Measurements from ENCODE around the gene NPIPA5.
"Not testable (repeated sequence)": the region's sequence is repeated elsewhere in the genome, so short reads cannot be mapped to it uniquely, and the experiment has no call there.

The NPIPA5 gene

GRCh38 chr16:15378194-15378593 is at the start of gene NPIPA5:
NPIPA5 (minus strand) TSS chr16:15378294; CDS start chr16:15378294, 0 bp downstream.
- H3K36me3 Mint-ChIP-seq; ATAC-seq (replicated peaks); H3K9me3 Mint-ChIP-seq; H3K4me1 Mint-ChIP-seq; H3K27ac Mint-ChIP-seq; H3K4me3 Mint-ChIP-seq; DNase-seq; H3K27me3 Mint-ChIP-seq: not testable (repeated sequence)

GRCh38 chr16:15427648-15428239 is 49.6 kb upstream of the NPIPA5 start:
- no peak overlapping the region for H3K27ac Mint-ChIP-seq

GRCh38 chr16:15426796-15427195 is 48.7 kb upstream of the NPIPA5 start:
- H3K9me3 Mint-ChIP-seq, result no peaks in the 10 kb centered on the region

More at GRCh38 chr16:15427648-15428239, 49.6 kb upstream of the NPIPA5 start:
- Mint-ChIP-seq H3K4me1 (no peaks in the 10 kb centered on the region), H3K4me3 (no peak overlapping the region), H3K27me3 (peaks cover 7 to 19% of the 10 kb centered on the region in 2 donors), H3K9me3 (no peaks in the 10 kb centered on the region), H3K36me3 (no peaks in the 10 kb centered on the region)
- ATAC-seq (replicated peaks) (peak; percentile 74), DNase-seq (no peak)

GRCh38 chr16:15425861-15426260 is 47.8 kb upstream of the NPIPA5 start:
- DNase-seq (no peak), ATAC-seq (replicated peaks) (no peak)
- Mint-ChIP-seq H3K4me1 (no peaks in the 10 kb centered on the region), H3K9me3 (no peaks in the 10 kb centered on the region), H3K36me3 (no peaks in the 10 kb centered on the region), H3K4me3 (no peak overlapping the region), H3K27me3 (peaks cover 12 to 19% of the 10 kb centered on the region in 2 donors), H3K27ac (no peak overlapping the region)

More at GRCh38 chr16:15426796-15427195, 48.7 kb upstream of the NPIPA5 start:
- no peak for ATAC-seq (replicated peaks)
- H3K27ac Mint-ChIP-seq, result no peak overlapping the region
- H3K4me1 Mint-ChIP-seq, result no peaks in the 10 kb centered on the region
- no peak overlapping the region for H3K4me3 Mint-ChIP-seq
- DNase-seq, result no peak
- peaks cover 7 to 19% of the 10 kb centered on the region in 2 donors for H3K27me3 Mint-ChIP-seq
- H3K36me3 Mint-ChIP-seq, result no peaks in the 10 kb centered on the region

GRCh38 chr16:15422222-15422621 is 44.1 kb upstream of the NPIPA5 start:
- Mint-ChIP-seq H3K27me3 (peaks cover 12 to 19% of the 10 kb centered on the region in 2 donors), H3K9me3 (no peaks in the 10 kb centered on the region), H3K36me3 (no peaks in the 10 kb centered on the region), H3K4me1 (no peaks in the 10 kb centered on the region), H3K4me3 (no peak overlapping the region), H3K27ac (no peak overlapping the region)
- ATAC-seq (replicated peaks) (no peak), DNase-seq (no peak)

- H3K27ac Mint-ChIP-seq; H3K4me3 Mint-ChIP-seq; H3K9me3 Mint-ChIP-seq; H3K36me3 Mint-ChIP-seq; DNase-seq; ATAC-seq (replicated peaks); H3K4me1 Mint-ChIP-seq: not testable (repeated sequence)
- H3K27me3 Mint-ChIP-seq, result peaks cover 12 to 17% of the 10 kb centered on the region in 2 donors
Observed at GRCh38 chr16:15421696-15422095, 43.6 kb upstream of the NPIPA5 start.

- Mint-ChIP-seq H3K36me3 (no peaks in the 10 kb centered on the region), H3K9me3 (no peaks in the 10 kb centered on the region), H3K27ac (no peak overlapping the region), H3K4me3 (no peak overlapping the region), H3K4me1 (no peaks in the 10 kb centered on the region), H3K27me3 (peaks cover 7 to 9% of the 10 kb centered on the region in 2 donors)
- DNase-seq, result no peak
- ATAC-seq (replicated peaks), result no peak
Observed at GRCh38 chr16:15418206-15418605, 40.1 kb upstream of the NPIPA5 start.

GRCh38 chr16:15417197-15417596 is 39.1 kb upstream of the NPIPA5 start:
- Mint-ChIP-seq H3K27me3 (peaks cover 7 to 9% of the 10 kb centered on the region in 2 donors), H3K4me1 (no peaks in the 10 kb centered on the region), H3K36me3 (no peaks in the 10 kb centered on the region), H3K27ac (no peak overlapping the region), H3K9me3 (no peaks in the 10 kb centered on the region), H3K4me3 (no peak overlapping the region)
- ATAC-seq (replicated peaks), result no peak
- DNase-seq, result no peak

GRCh38 chr16:15415511-15415985 is 37.5 kb upstream of the NPIPA5 start:
- DNase-seq (no peak), ATAC-seq (replicated peaks) (no peak)
- Mint-ChIP-seq H3K9me3 (no peaks in the 10 kb centered on the region), H3K36me3 (no peaks in the 10 kb centered on the region), H3K4me1 (no peaks in the 10 kb centered on the region), H3K27me3 (peaks cover 4 to 7% of the 10 kb centered on the region in 2 donors), H3K4me3 (no peak overlapping the region), H3K27ac (no peak overlapping the region)

- not testable (repeated sequence) for H3K27ac Mint-ChIP-seq; H3K4me1 Mint-ChIP-seq; H3K36me3 Mint-ChIP-seq; DNase-seq; H3K4me3 Mint-ChIP-seq; ATAC-seq (replicated peaks); H3K27me3 Mint-ChIP-seq; H3K9me3 Mint-ChIP-seq
Observed at GRCh38 chr16:15409476-15409875, 31.4 kb upstream of the NPIPA5 start.

- not testable (repeated sequence) for ATAC-seq (replicated peaks); H3K27me3 Mint-ChIP-seq
Observed at GRCh38 chr16:15407756-15408155, 29.7 kb upstream of the NPIPA5 start.

GRCh38 chr16:15404792-15405191 is 26.7 kb upstream of the NPIPA5 start:
- H3K27ac Mint-ChIP-seq, result no peak overlapping the region
- H3K36me3 Mint-ChIP-seq, result no peaks in the 10 kb centered on the region
- no peak for DNase-seq

More at GRCh38 chr16:15407756-15408155, 29.7 kb upstream of the NPIPA5 start:
- not testable (repeated sequence) for H3K36me3 Mint-ChIP-seq, DNase-seq, H3K27ac Mint-ChIP-seq, H3K9me3 Mint-ChIP-seq, H3K4me3 Mint-ChIP-seq
- H3K4me1 Mint-ChIP-seq, result peaks cover 9 to 10% of the 10 kb centered on the region in 2 donors

GRCh38 chr16:15404091-15404490 is 26.0 kb upstream of the NPIPA5 start:
- H3K9me3 Mint-ChIP-seq; DNase-seq; H3K27ac Mint-ChIP-seq; H3K36me3 Mint-ChIP-seq; H3K4me3 Mint-ChIP-seq; H3K27me3 Mint-ChIP-seq; ATAC-seq (replicated peaks): not testable (repeated sequence)
- peaks cover 9 to 10% of the 10 kb centered on the region in 2 donors for H3K4me1 Mint-ChIP-seq

More at GRCh38 chr16:15404792-15405191, 26.7 kb upstream of the NPIPA5 start:
- Mint-ChIP-seq H3K4me1 (peaks cover 9 to 10% of the 10 kb centered on the region in 2 donors), H3K9me3 (no peaks in the 10 kb centered on the region), H3K27me3 (no peaks in the 10 kb centered on the region), H3K4me3 (no peak overlapping the region)
- ATAC-seq (replicated peaks), result no peak

- Mint-ChIP-seq H3K9me3 (no peaks in the 10 kb centered on the region), H3K36me3 (no peaks in the 10 kb centered on the region), H3K4me3 (no peak overlapping the region), H3K27me3 (no peaks in the 10 kb centered on the region), H3K4me1 (peaks cover 9 to 10% of the 10 kb centered on the region in 2 donors), H3K27ac (peak overlapping the region; percentile 60)
- ATAC-seq (replicated peaks) (no peak), DNase-seq (no peak)
Observed at GRCh38 chr16:15403392-15403995, 25.4 kb upstream of the NPIPA5 start.

GRCh38 chr16:15401972-15402371 is 23.9 kb upstream of the NPIPA5 start:
- Mint-ChIP-seq H3K27ac (no peak overlapping the region), H3K9me3 (no peaks in the 10 kb centered on the region), H3K4me1 (peaks cover 9 to 10% of the 10 kb centered on the region in 2 donors), H3K4me3 (no peak overlapping the region), H3K27me3 (peaks cover 0 to 3% of the 10 kb centered on the region in 2 donors), H3K36me3 (no peaks in the 10 kb centered on the region)
- no peak for ATAC-seq (replicated peaks)
- no peak for DNase-seq
